ENCODE data around the gene FKBP6.

DNA sequence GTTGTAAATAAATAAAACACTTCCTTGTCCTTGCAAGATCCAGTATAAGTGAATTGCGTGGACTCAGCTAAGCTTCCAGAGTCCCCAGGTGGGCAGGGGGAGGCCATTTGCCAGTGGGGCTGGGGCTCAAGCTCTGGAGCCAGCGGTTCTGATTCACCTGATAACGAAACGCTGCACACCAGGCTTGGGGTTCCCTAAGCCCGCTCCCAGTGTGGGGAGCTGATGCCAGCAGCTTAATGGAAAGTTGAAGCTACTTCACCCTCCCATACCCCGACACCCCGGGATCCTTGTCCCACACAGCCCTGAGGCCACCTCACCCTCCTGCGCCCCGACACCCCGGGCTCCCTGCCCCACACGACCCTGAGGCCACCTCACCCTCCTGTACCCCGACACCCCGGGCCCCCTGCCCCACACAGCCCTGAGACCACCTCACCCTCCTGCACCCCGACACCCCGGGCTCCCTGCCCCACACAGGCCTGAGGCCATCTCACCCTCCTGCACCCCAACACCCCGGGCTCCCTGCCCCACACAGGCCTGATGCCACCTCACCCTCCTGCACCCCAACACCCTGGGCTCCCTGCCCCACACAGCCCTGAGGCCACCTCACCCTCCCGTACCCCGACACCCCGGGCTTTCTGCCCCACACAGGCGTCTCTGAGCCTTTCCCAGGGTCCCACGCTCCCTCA lies 30.8 kb downstream of the FKBP6 start:
- peak in 2 of 3 donors; percentile 33 to 38 for TF ChIP-seq POLR2A (IDR thresholded peaks at IDR 0.05)
- TF ChIP-seq, protein P1, sequence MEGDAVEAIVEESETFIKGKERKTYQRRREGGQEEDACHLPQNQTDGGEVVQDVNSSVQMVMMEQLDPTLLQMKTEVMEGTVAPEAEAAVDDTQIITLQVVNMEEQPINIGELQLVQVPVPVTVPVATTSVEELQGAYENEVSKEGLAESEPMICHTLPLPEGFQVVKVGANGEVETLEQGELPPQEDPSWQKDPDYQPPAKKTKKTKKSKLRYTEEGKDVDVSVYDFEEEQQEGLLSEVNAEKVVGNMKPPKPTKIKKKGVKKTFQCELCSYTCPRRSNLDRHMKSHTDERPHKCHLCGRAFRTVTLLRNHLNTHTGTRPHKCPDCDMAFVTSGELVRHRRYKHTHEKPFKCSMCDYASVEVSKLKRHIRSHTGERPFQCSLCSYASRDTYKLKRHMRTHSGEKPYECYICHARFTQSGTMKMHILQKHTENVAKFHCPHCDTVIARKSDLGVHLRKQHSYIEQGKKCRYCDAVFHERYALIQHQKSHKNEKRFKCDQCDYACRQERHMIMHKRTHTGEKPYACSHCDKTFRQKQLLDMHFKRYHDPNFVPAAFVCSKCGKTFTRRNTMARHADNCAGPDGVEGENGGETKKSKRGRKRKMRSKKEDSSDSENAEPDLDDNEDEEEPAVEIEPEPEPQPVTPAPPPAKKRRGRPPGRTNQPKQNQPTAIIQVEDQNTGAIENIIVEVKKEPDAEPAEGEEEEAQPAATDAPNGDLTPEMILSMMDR (IDR thresholded peaks at IDR 0.05) = no peak
